H1 (cell line): ENCODE results near the gene AP2B1. TPM values are rescaled to one million over a fixed set of nuclear protein-coding genes. Genes with fewer than 3 reads are reported as not detected.

ENCODE experiments used
- CTCF ChIA-PET: fragments of 300-600 bp; sonication (Branson Sonifier 250); formaldehyde crosslinking; loops from one replicate; lab custom pipeline; 2021; ENCODE audit not compliant: partially characterized antibody; lab: Charles Lee
- POLR2A ChIA-PET: fragments of 300-600 bp; sonication (Branson Sonifier 250); formaldehyde crosslinking; loops from one replicate; lab custom pipeline; 2021; ENCODE audit warnings: inconsistent platforms; ENCODE audit not compliant: partially characterized antibody; lab: Charles Lee
- DNase-seq, 2 experiments: peaks; one replicate each; pipeline versions ENCODE4 v3.0.0 to v3.0.0-alpha.2; 2010 to 2022; ENCODE audit warnings: low spot score in 2 of 2, low read depth in 1 of 2, mixed read lengths in 1 of 2
- FAIRE-seq: peaks from 2 replicates; lab custom pipeline; 2011; peaks lifted over from hg19 to GRCh38; lab: Jason Lieb, UNC
- H2AFZ ChIP-seq: 2 replicates; pipeline ENCODE4 v1.8.1; 2012; ENCODE audit warnings: low read length, inconsistent platforms
- H2AK5ac ChIP-seq: 2 replicates; pipeline ENCODE4 v1.6.1; 2013; ENCODE audit warnings: low read depth, low read length
- H2BK120ac ChIP-seq: replicated peaks from 2 replicates; pipeline ENCODE3; 2013; ENCODE audit warnings: low read depth, low read length, inconsistent platforms
- H2BK12ac ChIP-seq: 2 replicates; pipeline ENCODE4 v1.6.1; 2013; ENCODE audit warnings: low read depth, low read length
- H2BK15ac ChIP-seq: 2 replicates; pipeline ENCODE4 v1.6.1; 2013; ENCODE audit warnings: low read length
- H2BK20ac ChIP-seq: 2 replicates; pipeline ENCODE4 v1.6.1; 2013; ENCODE audit warnings: low read length
- H2BK5ac ChIP-seq: 2 replicates; pipeline ENCODE4 v1.6.1; 2013; ENCODE audit warnings: low read depth, low read length
- H3K14ac ChIP-seq: 2 replicates; pipeline ENCODE4 v1.6.1; 2013; ENCODE audit warnings: inconsistent platforms; ENCODE audit not compliant: insufficient read length
- H3K18ac ChIP-seq: 2 replicates; pipeline ENCODE4 v1.6.1; 2013; ENCODE audit warnings: low read length; ENCODE audit errors: extremely low read depth
- H3K23ac ChIP-seq: 2 replicates; pipeline ENCODE4 v1.6.1; 2013; ENCODE audit warnings: inconsistent platforms; ENCODE audit not compliant: insufficient read length
- H3K23me2 ChIP-seq: 2 replicates; pipeline ENCODE4 v1.6.1; 2013; ENCODE audit warnings: low read depth, low read length
- H3K27ac ChIP-seq: 2 replicates; pipeline ENCODE4 v1.6.1; 2011; ENCODE audit warnings: low read depth, low read length, inconsistent platforms
- H3K27me3 ChIP-seq, 4 experiments: replicated peaks in 1 of 4; 1 replicate in 1 of 4; 2 replicates in 3 of 4; pipeline versions ENCODE4 v1.6.1 to v1.8.1; 2011 to 2013; ENCODE audit warnings: low read length in 3 of 4, mild to moderate bottlenecking in 3 of 4, inconsistent platforms in 2 of 4, mixed read lengths in 2 of 4, moderate library complexity in 1 of 4; ENCODE audit not compliant: control insufficient read depth in 3 of 4, insufficient read depth in 3 of 4; ENCODE audit errors: extremely low read depth in 1 of 4
- H3K36me3 ChIP-seq, 4 experiments: 2 replicates each; pipeline versions ENCODE4 v1.6.1 to v1.8.1; 2011 to 2013; ENCODE audit warnings: mild to moderate bottlenecking in 4 of 4, low read length in 3 of 4, moderate library complexity in 2 of 4, control low read depth in 1 of 4, inconsistent platforms in 1 of 4; ENCODE audit not compliant: insufficient read depth in 4 of 4, control insufficient read depth in 2 of 4
- H3K4ac ChIP-seq: replicated peaks from 2 replicates; pipeline ENCODE3; 2013; ENCODE audit warnings: low read length, low read depth, mixed read lengths, inconsistent platforms; ENCODE audit not compliant: insufficient read length
- H3K4me1 ChIP-seq, 4 experiments: replicated peaks in 1 of 4; 1 replicate in 1 of 4; 2 replicates in 3 of 4; pipeline versions ENCODE4 v1.6.1 to v1.8.1; 2011 to 2013; ENCODE audit warnings: low read length in 3 of 4, inconsistent platforms in 2 of 4, mixed read lengths in 1 of 4; ENCODE audit not compliant: insufficient read depth in 4 of 4, control insufficient read depth in 3 of 4
- H3K4me2 ChIP-seq, 2 experiments: 2 replicates each; pipeline versions ENCODE4 v1.6.1 to v1.8.1; 2011 to 2013; ENCODE audit warnings: low read depth in 2 of 2, low read length in 2 of 2, control low read depth in 1 of 2, inconsistent platforms in 1 of 2, mild to moderate bottlenecking in 1 of 2; ENCODE audit not compliant: insufficient read depth in 1 of 2
- H3K4me3 ChIP-seq, 4 experiments: fragments of 200-600, 300-600 bp in 1 of 4; sonication (generic), shearing (Covaris generic), sonication (Bioruptor Twin) in 1 of 4; 2 replicates each; pipeline versions ENCODE4 v1.5.1 to v1.8.1; 2011 to 2016; ENCODE audit warnings: low read length in 4 of 4, low read depth in 3 of 4, control low read depth in 2 of 4, inconsistent platforms in 2 of 4, mild to moderate bottlenecking in 2 of 4, mixed read lengths in 1 of 4, moderate library complexity in 1 of 4; ENCODE audit not compliant: insufficient read depth in 2 of 4; ENCODE audit errors: extremely low read depth in 1 of 4
- H3K56ac ChIP-seq: replicated peaks from 2 replicates; pipeline ENCODE3; 2013; ENCODE audit warnings: low read depth, mild to moderate bottlenecking, mixed read lengths, low read length, inconsistent platforms; ENCODE audit not compliant: insufficient read length
- H3K79me1 ChIP-seq: 2 replicates; pipeline ENCODE4 v1.6.1; 2013; ENCODE audit warnings: low read depth, low read length, control low read depth
- H3K79me2 ChIP-seq, 2 experiments: 2 replicates each; pipeline versions ENCODE4 v1.6.1 to v1.8.1; 2012 to 2013; ENCODE audit warnings: low read length in 2 of 2, mild to moderate bottlenecking in 2 of 2, inconsistent platforms in 1 of 2; ENCODE audit not compliant: insufficient read depth in 2 of 2, control insufficient read depth in 1 of 2
- H3K9ac ChIP-seq, 4 experiments: replicated peaks in 1 of 4; 1 replicate in 1 of 4; 2 replicates in 3 of 4; pipeline versions ENCODE4 v1.6.1 to v1.8.1; 2011 to 2013; ENCODE audit warnings: low read depth in 3 of 4, low read length in 3 of 4, control low read depth in 2 of 4, mild to moderate bottlenecking in 2 of 4, moderate library complexity in 2 of 4, inconsistent platforms in 1 of 4; ENCODE audit errors: extremely low read depth in 1 of 4
- H3K9me3 ChIP-seq, 2 experiments: 2 replicates each; pipeline versions ENCODE4 v1.6.1 to v1.8.1; 2012 to 2013; ENCODE audit warnings: mild to moderate bottlenecking in 2 of 2, moderate library complexity in 2 of 2, control low read depth in 1 of 2, inconsistent platforms in 1 of 2, low read depth in 1 of 2, low read length in 1 of 2, mixed read lengths in 1 of 2; ENCODE audit not compliant: insufficient read depth in 2 of 2
- H4K20me1 ChIP-seq, 2 experiments: replicated peaks in 1 of 2; 2 replicates each; pipeline versions ENCODE3 to v1.8.1; 2011 to 2013; ENCODE audit warnings: inconsistent platforms in 2 of 2, low read length in 2 of 2, mild to moderate bottlenecking in 1 of 2; ENCODE audit not compliant: insufficient read depth in 2 of 2, control insufficient read depth in 1 of 2
- H4K5ac ChIP-seq: 2 replicates; pipeline ENCODE4 v1.6.1; 2013; ENCODE audit warnings: low read length, low read depth, mixed read lengths, inconsistent platforms; ENCODE audit not compliant: insufficient read length
- H4K8ac ChIP-seq: 2 replicates; pipeline ENCODE4 v1.8.0; 2013; ENCODE audit warnings: mild to moderate bottlenecking, moderate library complexity, low read length, inconsistent platforms; ENCODE audit not compliant: insufficient read depth; ENCODE audit errors: extremely low read depth
- H4K91ac ChIP-seq: replicated peaks from 2 replicates; pipeline ENCODE3; 2013; ENCODE audit warnings: low read length, mixed read lengths, inconsistent platforms; ENCODE audit not compliant: insufficient read length
- ASH2L ChIP-seq: fragments of 200-600, 300-600 bp; sonication (generic); IDR thresholded peaks from one replicate; pipeline ENCODE4 v1.7.1; 2017; ENCODE audit warnings: low read length
- ATF3 ChIP-seq: IDR thresholded peaks from 2 replicates; pipeline ENCODE4 v1.6.1; 2011; ENCODE audit warnings: low read depth, mild to moderate bottlenecking, low read length; ENCODE audit not compliant: insufficient read depth
- CBX8 ChIP-seq: fragments of 300-800, 300-1000 bp; sonication (generic); IDR thresholded peaks from 2 replicates; pipeline ENCODE4 v1.7.1; 2016; ENCODE audit warnings: low read depth, low read length, borderline replicate concordance
- EGR1 ChIP-seq: IDR thresholded peaks from 2 replicates; pipeline ENCODE4 v1.6.1; 2011; ENCODE audit warnings: low read depth, low read length, borderline replicate concordance
- JUN ChIP-seq: IDR thresholded peaks from 2 replicates; pipeline ENCODE4 v1.6.1; 2011; ENCODE audit warnings: low read depth, mild to moderate bottlenecking, improper control_type of control experiment, low read length
- KDM1A ChIP-seq: fragments of 200-600, 300-600 bp; sonication (generic); IDR thresholded peaks from 2 replicates; pipeline ENCODE4 v1.7.1; 2016; ENCODE audit warnings: mild to moderate bottlenecking, low read length, borderline replicate concordance
- KDM5A ChIP-seq: fragments of 200-600 bp; IDR thresholded peaks from 2 replicates; pipeline ENCODE4 v1.7.1; 2012; ENCODE audit warnings: mild to moderate bottlenecking, low read length, inconsistent platforms, mixed read lengths
- MAFK ChIP-seq: IDR thresholded peaks from 2 replicates; pipeline ENCODE4 v1.6.1; 2012; ENCODE audit warnings: low read depth, mild to moderate bottlenecking, improper control_type of control experiment, low read length
- POLR2AphosphoS5 ChIP-seq: IDR thresholded peaks from 2 replicates; pipeline ENCODE4 v1.6.1; 2011; ENCODE audit warnings: low read depth, low read length
- SIX5 ChIP-seq: IDR thresholded peaks from 2 replicates; pipeline ENCODE4 v1.6.1; 2011; ENCODE audit warnings: mild to moderate bottlenecking, low read depth, low read length
- SP1 ChIP-seq: IDR thresholded peaks from 2 replicates; pipeline ENCODE4 v1.6.1; 2011; ENCODE audit warnings: low read depth, low read length
- WGBS, 2 experiments: shearing (Covaris generic) in 1 of 2; methylation state at CpG; one replicate each; pipeline versions ENCODE4 v1.1.6 to v1.1.7; 2013 to 2015; ENCODE audit warnings: low lambda C conversion rate in 2 of 2, mixed read lengths in 2 of 2, inconsistent platforms in 1 of 2, low coverage in 1 of 2, missing lambda C conversion rate in 1 of 2; ENCODE audit not compliant: insufficient replicate concordance in 2 of 2, insufficient coverage in 1 of 2, insufficient read length in 1 of 2; ENCODE audit errors: extremely low coverage in 1 of 2, missing lambda C conversion rate in 1 of 2; 5-methylcytosine and 5-hydroxymethylcytosine counted together
- polyA plus RNA-seq, 7 experiments: library from polyadenylated mRNA; depleted of rRNA in 3 of 7; stranded (reverse) in 5 of 7; unstranded in 2 of 7; fragments of >200 nt in 5 of 7; fragments of 200-250 nt in 2 of 7; gene quantifications; 1 replicate in 5 of 7; 2 replicates in 1 of 7; 4 replicates in 1 of 7; pipeline versions ENCODE4 v1.2.1 to v1.2.3, GENCODE V29; 2011 to 2013; ENCODE audit warnings: missing spikeins in 2 of 7, mixed read lengths in 2 of 7
- total RNA-seq: library from RNA; stranded (reverse); fragmentation: NEBNext Ultra II Directional; extraction: Animal tissue kit (Norgen Biotek cat#: 25700); gene quantifications from 2 replicates; pipeline ENCODE4 v1.2.1, GENCODE V29; 2021
- TF ChIP-seq, protein P1 (sequence below), 3 experiments: IDR thresholded peaks; 1 replicate in 2 of 3; 2 replicates in 1 of 3; pipeline versions ENCODE4 v1.5.1 to v1.6.1; 2011; ENCODE audit warnings: low read length in 3 of 3, mild to moderate bottlenecking in 3 of 3, inconsistent platforms in 2 of 3, low read depth in 1 of 3, moderate library complexity in 1 of 3; ENCODE audit not compliant: insufficient read depth in 1 of 3; ENCODE audit errors: control extremely low read depth in 1 of 3

The AP2B1 gene
- total and polyA plus RNA-seq, 2 of the 8 experiments (the other 6 are each of a cell fraction or from before 2014, with no cell fraction given), result 95.5 to 199 TPM

DNA sequence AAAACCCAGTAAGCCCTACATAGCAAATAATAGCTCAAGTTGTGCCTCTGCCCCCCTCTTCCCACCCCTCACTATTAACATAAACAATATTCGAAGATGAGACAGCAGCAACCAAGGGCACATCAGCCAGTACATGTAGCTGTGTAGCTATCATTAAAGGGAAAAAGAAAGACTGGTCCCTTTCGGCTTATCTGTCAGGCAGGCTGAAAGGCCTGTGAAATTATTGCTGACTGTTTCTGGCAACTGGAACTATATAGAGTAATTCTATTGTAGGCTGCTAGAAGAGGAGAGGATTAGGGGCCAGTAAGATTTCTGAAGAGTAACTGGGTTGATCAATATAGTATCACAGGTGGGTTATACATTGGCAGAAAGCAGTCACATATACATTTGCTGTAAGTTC lies 107.8 kb downstream of the AP2B1 start:
- no peak overlapping the region for H3K4me3 ChIP-seq
- H2BK120ac ChIP-seq, result no peak overlapping the region
- H3K23ac ChIP-seq, result no peak overlapping the region
- peaks cover 0 to 17% (median 9%) of the 10 kb centered on the region in 4 experiments; a peak in 4 of 8 replicates for H3K36me3 ChIP-seq
- no peaks in the 10 kb centered on the region for H3K23me2 ChIP-seq
- no peak overlapping the region for H2BK5ac ChIP-seq
- H3K9ac ChIP-seq, result no peak overlapping the region
- no peak for DNase-seq
- no peak overlapping the region for H3K14ac ChIP-seq
- H2AK5ac ChIP-seq, result no peak overlapping the region
- H3K79me2 ChIP-seq, result no peaks in the 10 kb centered on the region
- no peak overlapping the region for H4K8ac ChIP-seq
- no peak overlapping the region for H2BK20ac ChIP-seq
- H2BK15ac ChIP-seq, result no peak overlapping the region
- no peaks in the 10 kb centered on the region for H3K4me1 ChIP-seq
- H3K4me2 ChIP-seq, result no peak overlapping the region
- FAIRE-seq, result no peak
- no peak overlapping the region for H4K91ac ChIP-seq
- 88% methylated on average over 2 of the region's 2 CpGs; no CpG with 5 or more reads in 1 of the 2 experiments for WGBS, 2 experiments
- no peak overlapping the region for H3K18ac ChIP-seq
- no peak overlapping the region for H3K4ac ChIP-seq
- H2BK12ac ChIP-seq, result no peak overlapping the region
- H4K5ac ChIP-seq, result no peak overlapping the region
- H3K56ac ChIP-seq, result no peak overlapping the region
- H3K79me1 ChIP-seq, result no peaks in the 10 kb centered on the region
- POLR2A ChIA-PET, result interaction anchor here (1.2 to 1.4 kb wide), 2 partner anchors 29 to 69 kb away, joined by 3 read pairs; no protein-coding TSS in a partner anchor
- H2AFZ ChIP-seq, result no peak overlapping the region
- no peak overlapping the region for H3K27ac ChIP-seq
- no peaks in the 10 kb centered on the region for H3K9me3 ChIP-seq
- no peaks in the 10 kb centered on the region for H3K27me3 ChIP-seq
- peaks cover 0 to 4% of the 10 kb centered on the region in 2 experiments for H4K20me1 ChIP-seq
- CTCF ChIA-PET, result interaction anchor here (0.9 to 2.6 kb wide), 6 partner anchors 17 to 82 kb away, joined by 3 to 10 read pairs (median 3); no protein-coding TSS in a partner anchor
- TF ChIP-seq MAFK (no peak), EGR1 (no peak), POLR2AphosphoS5 (no peak), SP1 (no peak), CBX8 (no peak), JUN (no peak), KDM1A (no peak), ATF3 (no peak), ASH2L (no peak), KDM5A (no peak), SIX5 (no peak)
- TF ChIP-seq, protein P1, sequence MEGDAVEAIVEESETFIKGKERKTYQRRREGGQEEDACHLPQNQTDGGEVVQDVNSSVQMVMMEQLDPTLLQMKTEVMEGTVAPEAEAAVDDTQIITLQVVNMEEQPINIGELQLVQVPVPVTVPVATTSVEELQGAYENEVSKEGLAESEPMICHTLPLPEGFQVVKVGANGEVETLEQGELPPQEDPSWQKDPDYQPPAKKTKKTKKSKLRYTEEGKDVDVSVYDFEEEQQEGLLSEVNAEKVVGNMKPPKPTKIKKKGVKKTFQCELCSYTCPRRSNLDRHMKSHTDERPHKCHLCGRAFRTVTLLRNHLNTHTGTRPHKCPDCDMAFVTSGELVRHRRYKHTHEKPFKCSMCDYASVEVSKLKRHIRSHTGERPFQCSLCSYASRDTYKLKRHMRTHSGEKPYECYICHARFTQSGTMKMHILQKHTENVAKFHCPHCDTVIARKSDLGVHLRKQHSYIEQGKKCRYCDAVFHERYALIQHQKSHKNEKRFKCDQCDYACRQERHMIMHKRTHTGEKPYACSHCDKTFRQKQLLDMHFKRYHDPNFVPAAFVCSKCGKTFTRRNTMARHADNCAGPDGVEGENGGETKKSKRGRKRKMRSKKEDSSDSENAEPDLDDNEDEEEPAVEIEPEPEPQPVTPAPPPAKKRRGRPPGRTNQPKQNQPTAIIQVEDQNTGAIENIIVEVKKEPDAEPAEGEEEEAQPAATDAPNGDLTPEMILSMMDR (IDR thresholded peaks at IDR 0.05; ENCODE audit: control extremely low read depth in 1 of 3, insufficient read depth in 1 of 3, low read depth in 1 of 3, low read length in 3 of 3), result no peak
